Stimulated activated CD4-positive, alpha-beta T cell treated with anti-CD3 and anti-CD28 coated beads, Interleukin-4, amount 100 ng/mL, for 48 hours (primary cell): Measurements from ENCODE around the gene RIC8B.

ENCODE experiments used
- DNase-seq, 2 donors: peaks; one replicate each; pipeline ENCODE4 v3.0.0-alpha.2; 2020; ENCODE audit warnings: low read depth in 2 of 2

RIC8B gene

GRCh38 chr12:106868982-106869700, 94.7 kb downstream of the RIC8B start:
- DNase-seq = no peak

DNA sequence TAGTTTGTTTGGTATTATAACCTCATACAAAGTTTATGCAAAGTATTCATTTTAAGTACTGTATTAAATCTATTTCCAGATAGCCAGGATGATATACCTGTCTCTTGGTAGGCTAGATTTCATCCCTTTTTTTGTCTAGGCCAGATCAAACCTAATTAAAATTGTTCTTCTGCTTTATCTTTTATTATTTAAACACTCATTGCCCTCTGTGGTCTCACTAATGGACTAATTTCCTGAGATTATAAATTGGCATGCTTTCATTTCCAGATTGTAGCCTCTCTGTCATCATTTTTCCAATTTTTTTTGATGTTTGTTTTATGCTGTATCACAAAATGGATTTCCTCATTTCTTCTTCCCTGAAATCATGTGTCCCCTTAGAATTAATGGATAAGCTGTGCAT, 95.6 kb downstream of the RIC8B start:
- DNase-seq = no peak

GRCh38 chr12:106871477-106871876, 97.0 kb downstream of the RIC8B start:
- no peak for DNase-seq

DNA sequence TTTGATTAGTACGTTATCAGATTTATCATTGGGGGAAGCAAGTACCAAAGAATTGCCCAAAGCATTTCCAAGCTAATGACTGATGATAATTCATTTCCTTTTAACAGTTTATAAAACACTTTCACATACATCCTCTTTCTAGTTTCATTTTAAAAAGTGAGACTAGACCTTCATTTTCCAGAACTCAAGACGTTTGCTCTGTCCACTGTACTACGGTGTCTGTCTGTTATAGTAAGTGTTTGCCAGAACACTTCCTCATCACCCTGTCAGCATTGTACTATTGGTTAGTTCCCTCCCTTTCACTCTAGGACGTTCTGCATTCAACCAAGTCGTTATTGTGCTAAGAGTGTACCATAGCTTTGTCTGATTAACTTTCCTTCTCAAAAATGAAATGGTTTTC, 99.5 kb downstream of the RIC8B start:
- no peak for DNase-seq

DNA sequence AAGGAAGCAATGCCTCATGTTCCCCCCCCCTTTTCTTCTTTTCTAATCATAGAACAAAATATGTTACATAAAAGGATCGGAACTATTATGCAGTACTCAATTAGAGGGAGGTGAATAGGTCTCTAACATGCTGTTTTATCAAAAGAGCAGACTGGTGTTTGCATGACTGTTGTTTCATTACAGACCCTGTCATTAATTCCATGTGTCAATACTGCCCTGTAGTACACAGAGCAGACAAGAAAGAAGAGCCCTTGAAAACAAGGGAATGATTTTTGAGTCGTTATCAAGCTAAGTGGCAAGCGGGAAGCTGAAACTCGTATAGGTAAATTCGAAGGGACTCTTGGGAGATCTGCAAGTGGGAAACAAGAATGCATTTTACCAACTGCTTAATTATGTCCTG, 104.3 kb downstream of the RIC8B start:
- DNase-seq = no peak

GRCh38 chr12:106879612-106880011, 105.1 kb downstream of the RIC8B start:
- DNase-seq = no peak

- no peak for DNase-seq
Measured at GRCh38 chr12:106883426-106883825, 108.9 kb downstream of the RIC8B start.

- no peak for DNase-seq
Measured at GRCh38 chr12:106885026-106885425, 110.5 kb downstream of the RIC8B start.

- no peak for DNase-seq
Measured at GRCh38 chr12:106885541-106886249, 111.2 kb downstream of the RIC8B start.

DNA sequence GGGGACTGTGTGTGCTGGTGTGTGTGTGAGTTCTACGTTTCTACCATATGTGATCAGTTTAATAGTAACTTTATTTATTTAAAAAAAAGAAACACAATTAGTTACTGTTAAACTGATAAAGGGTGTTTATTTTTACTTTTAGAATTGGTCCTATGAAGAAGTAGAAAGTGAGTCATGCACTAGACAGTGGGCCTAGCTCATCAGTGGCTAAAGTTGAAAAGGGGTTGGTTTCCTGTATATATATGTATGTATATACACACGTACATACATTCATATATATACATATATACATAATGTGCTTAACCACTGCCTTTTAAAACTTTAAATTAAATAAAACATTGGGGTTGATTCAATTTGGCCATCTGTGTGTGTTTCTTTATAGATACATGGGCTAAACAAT, 112.5 kb downstream of the RIC8B start:
- DNase-seq = no peak

DNA sequence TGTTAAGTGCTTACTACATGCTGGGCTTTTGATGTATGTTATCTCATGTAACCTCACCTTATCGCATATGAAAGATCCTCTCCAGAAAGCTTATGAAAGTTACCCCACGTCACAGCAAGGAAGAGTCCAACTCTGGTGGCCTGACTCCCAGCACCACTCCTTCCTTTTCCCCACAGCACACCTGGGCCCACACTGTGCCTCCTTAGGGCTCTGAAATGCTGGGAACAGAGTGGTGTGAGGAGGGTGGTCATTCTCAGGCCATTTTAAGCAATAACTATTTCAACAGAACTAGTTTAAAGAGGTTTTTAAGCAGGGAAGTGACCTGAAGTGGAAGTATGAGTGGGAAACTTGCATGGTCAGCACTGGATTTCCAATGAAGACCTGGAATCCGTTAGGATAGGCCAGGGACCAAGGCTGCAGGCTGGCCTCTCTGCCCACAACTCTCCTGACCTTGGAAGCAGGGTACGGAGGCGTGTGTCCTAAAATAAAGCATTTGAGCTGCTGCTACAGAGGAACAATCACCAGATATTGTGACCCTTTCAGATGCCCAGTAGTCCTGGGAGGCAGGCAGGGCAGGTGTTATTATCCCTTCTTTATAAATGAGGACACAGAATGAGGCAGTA, 114.0 kb downstream of the RIC8B start:
- no peak for DNase-seq

GRCh38 chr12:106889326-106889725, 114.8 kb downstream of the RIC8B start:
- no peak for DNase-seq

DNA sequence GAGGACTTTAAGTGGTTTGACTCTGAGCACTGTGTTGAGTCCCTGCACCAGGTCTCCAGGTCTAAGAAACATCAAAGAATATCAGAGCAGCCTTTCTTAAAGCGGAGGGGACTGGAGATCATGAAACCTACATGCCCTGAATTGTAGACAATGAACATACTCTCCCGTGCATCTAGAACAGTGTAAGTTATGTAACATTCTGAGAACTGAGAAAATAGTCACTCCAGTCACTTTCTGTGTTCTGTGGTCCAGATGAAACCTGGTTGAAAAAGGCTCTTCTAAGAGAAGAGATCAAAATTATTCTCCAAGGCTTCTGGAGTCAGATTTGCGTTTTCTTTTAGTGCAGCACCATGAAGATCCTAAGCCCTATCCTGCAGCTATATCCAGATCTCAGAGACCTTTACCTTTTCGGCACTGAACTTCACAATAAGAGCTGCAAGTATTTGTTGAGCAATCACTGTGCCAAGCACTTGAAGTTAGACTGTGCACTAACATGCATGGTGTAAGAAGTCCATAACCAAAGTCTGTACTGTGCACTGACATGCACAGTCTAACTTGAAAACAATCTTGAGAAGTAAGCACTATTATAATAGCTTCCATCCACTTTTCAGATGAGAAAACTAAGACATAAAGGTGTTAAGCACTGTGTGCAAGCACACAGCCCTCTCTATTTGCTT, 115.6 kb downstream of the RIC8B start:
- no peak for DNase-seq

DNA sequence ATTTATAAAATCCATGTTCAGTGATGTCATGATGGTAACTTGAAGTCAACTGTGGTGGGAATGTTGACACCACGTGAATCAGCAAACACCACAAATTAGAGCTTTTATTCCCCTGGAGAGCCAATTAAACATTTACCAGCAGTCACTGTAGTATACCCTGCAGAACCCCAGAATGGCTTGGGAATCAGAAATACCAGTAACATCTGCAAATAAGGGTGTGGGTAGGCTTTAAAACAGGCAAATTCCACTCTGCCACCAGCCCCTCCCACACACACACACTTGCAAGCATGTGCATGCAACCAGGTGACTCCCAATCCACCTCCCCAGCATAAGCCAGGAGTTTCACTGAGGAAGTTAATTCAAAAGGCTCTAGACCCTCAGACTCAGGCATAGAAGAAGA, 117.6 kb downstream of the RIC8B start:
- no peak for DNase-seq

- DNase-seq = no peak
Measured at GRCh38 chr12:106893451-106893850, 119.0 kb downstream of the RIC8B start.

DNA sequence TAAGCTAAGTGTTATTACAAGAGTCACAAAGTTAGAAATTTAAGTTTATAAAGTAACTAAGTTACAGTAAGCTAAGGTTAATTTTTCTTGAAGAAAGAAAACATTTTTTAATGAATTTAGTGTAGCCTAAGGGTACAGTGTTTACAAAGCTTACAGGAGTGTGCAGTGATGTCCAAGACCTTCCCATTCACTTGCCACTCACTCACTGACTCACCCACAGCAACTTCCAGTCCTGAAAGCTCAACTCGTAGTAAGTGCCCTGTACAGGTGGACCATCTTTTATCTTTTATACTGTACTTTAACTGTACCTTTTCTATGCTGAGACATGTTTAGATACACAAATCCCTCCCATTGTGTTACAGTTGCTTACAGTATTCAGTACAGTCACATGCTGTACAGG, 120.3 kb downstream of the RIC8B start:
- no peak for DNase-seq

GRCh38 chr12:106896603-106897002, 122.1 kb downstream of the RIC8B start:
- no peak for DNase-seq

GRCh38 chr12:106897082-106897481, 122.6 kb downstream of the RIC8B start:
- no peak for DNase-seq

DNA sequence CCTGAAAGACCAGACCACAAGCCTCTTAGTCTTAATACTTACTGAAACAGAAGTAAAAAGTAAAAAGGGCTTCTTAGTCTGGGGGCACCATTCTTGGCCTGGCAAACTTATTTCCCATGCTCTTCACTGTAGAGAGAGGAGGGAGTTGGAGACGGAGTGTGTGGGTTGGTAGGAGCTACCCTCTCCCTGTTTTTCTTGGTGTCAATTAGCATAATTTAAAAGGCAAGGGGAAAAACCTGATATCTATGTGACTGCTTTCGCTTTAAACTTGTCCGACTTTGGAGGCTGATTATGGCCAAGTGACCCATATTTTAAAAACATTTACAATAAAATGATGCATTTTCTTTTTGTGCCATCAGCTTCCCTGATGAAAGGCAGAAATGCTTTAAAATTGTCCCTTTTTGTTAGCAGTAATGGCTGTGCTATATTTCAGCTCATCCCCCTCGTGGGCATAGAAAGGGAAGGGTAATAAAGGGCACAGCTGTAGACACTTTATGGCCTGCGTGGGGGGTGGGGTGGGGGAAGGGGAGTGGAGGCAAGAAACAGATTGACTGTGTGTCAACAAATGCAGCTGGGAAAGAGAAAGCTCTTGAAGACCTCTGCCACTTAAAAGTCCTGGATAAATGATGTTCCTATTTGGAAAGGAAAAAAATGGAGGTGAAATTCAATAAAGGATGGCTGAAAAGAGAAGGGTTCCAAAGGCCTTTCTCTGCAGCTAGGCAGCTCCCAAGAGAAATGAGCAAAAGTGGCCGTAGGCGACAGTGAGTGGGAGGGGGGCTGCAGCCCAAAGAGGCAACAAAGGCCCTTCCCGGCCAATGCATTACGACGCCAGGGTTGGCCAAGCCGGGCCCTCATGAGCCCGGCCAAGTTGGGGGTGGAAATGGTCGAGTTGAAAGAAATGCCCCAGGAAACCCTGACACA, 123.8 kb downstream of the RIC8B start:
- no peak for DNase-seq

DNA sequence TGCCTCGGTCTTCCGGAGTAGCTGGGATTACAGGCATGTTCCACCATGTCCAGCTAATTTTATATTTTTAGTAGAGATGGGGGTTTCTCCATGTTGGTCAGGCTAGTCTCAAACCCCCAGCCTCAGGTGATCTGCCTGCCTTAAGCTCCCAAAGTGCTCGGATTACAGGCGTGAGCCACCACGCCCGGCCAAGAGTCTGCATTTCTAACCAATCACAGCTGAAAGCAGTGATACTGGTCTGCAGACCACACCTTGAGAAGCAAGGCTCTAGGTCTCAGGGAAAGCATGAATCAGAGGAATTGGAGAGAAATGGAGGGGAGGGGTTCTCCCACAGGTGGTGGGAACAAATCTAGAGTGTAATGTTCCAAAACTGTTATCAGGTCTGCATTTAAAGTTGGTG, 126.1 kb downstream of the RIC8B start:
- no peak for DNase-seq

DNA sequence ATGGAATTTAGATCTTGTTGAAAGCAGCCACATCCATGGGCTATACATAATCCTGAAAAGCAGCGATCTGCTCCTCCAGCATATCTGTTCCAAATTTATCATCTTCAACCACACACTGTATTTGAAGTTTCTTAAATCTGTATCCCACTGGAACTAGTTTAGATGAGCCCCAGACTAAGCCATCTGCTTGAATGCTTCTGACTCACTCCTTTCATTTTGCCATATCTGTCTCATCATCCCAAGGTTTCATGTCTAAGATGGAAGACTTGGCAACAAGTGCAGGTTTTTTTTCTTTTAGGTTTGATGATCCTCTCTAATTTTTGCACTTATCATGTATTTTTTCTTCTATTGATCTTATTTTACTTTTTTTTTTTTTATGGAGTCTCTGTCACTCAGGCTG, 126.8 kb downstream of the RIC8B start:
- no peak for DNase-seq
